HUES48 (cell line): ENCODE data around the gene CELSR2.

Experiments used
- H3K27ac ChIP-seq: one replicate; pipeline ENCODE4 v1.7.0; 2013; ENCODE audit warnings: low read depth, low read length, inconsistent platforms
- H3K27me3 ChIP-seq: 2 replicates; pipeline ENCODE4 v1.6.1; 2013; ENCODE audit warnings: mild to moderate bottlenecking, low read length; ENCODE audit not compliant: control insufficient read depth, insufficient read depth
- H3K36me3 ChIP-seq: 2 replicates; pipeline ENCODE4 v1.6.1; 2013; ENCODE audit warnings: low read length; ENCODE audit not compliant: control insufficient read depth, insufficient read depth
- H3K4me1 ChIP-seq: 2 replicates; pipeline ENCODE4 v1.6.1; 2013; ENCODE audit warnings: mild to moderate bottlenecking, low read length; ENCODE audit not compliant: control insufficient read depth, insufficient read depth
- H3K4me3 ChIP-seq: 2 replicates; pipeline ENCODE4 v1.5.1; 2013; ENCODE audit warnings: mild to moderate bottlenecking, low read depth, low read length
- H3K9ac ChIP-seq: 2 replicates; pipeline ENCODE4 v1.6.1; 2013; ENCODE audit warnings: mild to moderate bottlenecking, low read depth, low read length, moderate library complexity
- H3K9me3 ChIP-seq: 2 replicates; pipeline ENCODE4 v1.6.1; 2013; ENCODE audit warnings: low read length; ENCODE audit not compliant: control insufficient read depth, insufficient read depth

Gene CELSR2

DNA sequence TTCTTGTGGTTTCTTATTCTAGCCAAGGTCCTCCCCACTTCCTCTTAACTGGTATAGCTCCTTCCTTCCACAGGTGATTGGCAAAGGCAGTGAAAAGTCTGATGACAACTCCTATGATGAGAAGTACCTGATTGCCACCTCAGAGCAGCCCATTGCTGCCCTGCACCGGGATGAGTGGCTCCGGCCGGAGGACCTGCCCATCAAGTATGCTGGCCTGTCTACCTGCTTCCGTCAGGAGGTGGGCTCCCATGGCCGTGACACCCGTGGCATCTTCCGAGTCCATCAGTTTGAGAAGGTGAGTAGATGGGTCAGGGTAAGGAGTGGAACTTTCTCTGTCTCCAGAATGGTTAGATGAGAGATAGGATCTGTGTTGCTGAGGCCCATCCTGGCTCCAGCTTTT lies 14.2 kb upstream of the CELSR2 start:
- peaks cover 39% of the 10 kb centered on the region for H3K4me1 ChIP-seq
- no peak overlapping the region for H3K4me3 ChIP-seq
- no peak overlapping the region for H3K27ac ChIP-seq
- H3K9ac ChIP-seq = no peak overlapping the region
- peaks cover 80% of the 10 kb centered on the region for H3K36me3 ChIP-seq
- H3K9me3 ChIP-seq = no peaks in the 10 kb centered on the region
- H3K27me3 ChIP-seq = no peaks in the 10 kb centered on the region

DNA sequence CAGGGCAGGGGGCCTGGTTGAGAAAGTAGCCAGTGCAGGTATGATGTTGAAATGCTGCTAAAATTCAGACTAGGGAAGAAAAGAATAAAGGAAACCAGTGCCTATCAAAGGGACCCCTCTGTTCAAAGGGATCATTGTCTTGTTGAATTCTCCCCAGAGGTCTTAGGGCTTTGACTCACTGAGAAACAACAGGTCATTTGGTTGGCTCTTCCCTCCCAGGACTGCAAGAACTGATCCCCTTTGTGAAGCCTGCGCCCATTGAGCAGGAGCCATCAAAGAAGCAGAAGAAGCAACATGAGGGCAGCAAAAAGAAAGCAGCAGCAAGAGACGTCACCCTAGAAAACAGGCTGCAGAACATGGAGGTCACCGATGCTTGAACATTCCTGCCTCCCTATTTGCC lies 11.8 kb upstream of the CELSR2 start:
- H3K36me3 ChIP-seq = peaks cover 58% of the 10 kb centered on the region
- peaks cover 36% of the 10 kb centered on the region for H3K4me1 ChIP-seq
- no peak overlapping the region for H3K9ac ChIP-seq
- no peaks in the 10 kb centered on the region for H3K9me3 ChIP-seq
- no peaks in the 10 kb centered on the region for H3K27me3 ChIP-seq
- H3K4me3 ChIP-seq = no peak overlapping the region
- peak overlapping the region; percentile 61 for H3K27ac ChIP-seq

DNA sequence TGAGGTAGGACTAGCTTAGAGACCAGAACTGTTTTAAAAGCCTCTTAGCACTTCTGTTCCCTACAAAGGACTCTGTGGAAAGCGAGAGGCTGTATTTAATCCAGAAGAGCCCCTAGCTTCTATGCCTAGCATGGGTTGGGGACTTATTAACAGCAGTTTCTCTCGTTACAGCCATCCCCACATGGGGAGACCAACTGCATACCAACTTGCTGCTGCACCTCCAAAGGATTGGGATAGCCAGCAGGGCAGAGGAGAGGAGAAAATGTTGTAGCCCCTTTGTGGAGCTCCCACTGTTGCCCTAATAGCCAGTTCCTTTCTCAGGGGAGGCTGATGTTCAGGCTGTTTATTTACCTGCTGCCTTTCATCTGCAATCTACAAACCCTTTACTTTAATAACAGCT lies 11.0 kb upstream of the CELSR2 start:
- Histone ChIP-seq H3K9me3 (no peaks in the 10 kb centered on the region), H3K9ac (no peak overlapping the region), H3K27me3 (no peaks in the 10 kb centered on the region), H3K36me3 (peaks cover 49% of the 10 kb centered on the region), H3K4me3 (no peak overlapping the region), H3K4me1 (peaks cover 36% of the 10 kb centered on the region), H3K27ac (peak overlapping the region; percentile 54)

DNA sequence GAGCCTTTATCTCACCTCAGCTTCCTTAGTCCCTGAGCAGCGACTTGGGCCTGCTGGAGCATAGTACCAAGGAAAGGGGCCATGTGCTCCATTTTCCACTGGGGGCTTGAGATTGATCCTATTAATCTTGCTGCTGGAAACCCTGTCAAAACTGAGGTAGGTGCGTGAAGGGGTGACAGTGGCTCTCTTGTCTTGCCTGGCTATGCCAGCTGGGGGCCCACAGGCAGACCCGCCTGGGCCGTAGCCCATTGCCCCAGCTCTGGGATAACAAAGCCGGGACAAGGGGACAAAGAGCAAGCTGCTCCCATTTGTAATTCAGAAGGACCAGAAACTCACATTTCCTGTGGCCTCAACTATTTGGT lies 10.3 kb upstream of the CELSR2 start:
- Histone ChIP-seq H3K27me3 (no peaks in the 10 kb centered on the region), H3K9ac (no peak overlapping the region), H3K9me3 (no peaks in the 10 kb centered on the region), H3K27ac (peak overlapping the region; percentile 59), H3K4me3 (no peak overlapping the region), H3K4me1 (peaks cover 36% of the 10 kb centered on the region), H3K36me3 (peaks cover 48% of the 10 kb centered on the region)

DNA sequence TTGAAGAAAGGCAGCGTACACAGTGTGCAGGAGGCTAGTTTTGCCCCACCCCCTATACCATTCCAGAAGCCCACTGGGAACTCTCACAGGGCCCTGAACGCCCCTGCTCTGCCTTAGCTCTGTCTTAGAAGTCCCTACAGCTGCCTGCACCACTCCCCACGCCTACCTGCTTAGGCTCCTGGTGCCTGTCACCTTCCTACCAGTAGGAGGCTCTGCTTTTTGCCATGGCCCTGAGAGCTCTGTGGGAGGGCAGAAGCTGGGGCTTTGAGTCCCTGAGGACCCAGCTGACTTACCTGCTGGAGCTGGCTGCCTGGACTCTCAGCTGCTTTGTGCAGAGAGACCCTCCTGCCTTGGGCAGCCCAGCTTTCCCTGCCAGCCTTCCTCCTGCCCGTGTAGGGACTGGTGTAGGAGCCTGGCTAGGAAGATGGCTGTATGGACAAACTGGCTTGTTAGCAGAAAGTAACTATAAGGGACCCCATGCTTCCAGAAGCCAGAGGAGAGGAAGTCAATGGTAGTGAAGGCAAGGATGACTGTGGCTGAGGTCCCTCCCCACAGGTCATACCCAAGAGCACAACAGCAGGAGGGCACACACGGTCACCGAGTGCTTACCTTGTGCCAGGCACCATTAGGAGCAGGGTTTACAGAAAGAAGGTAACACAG lies 9.8 kb upstream of the CELSR2 start:
- peaks cover 42% of the 10 kb centered on the region for H3K36me3 ChIP-seq
- no peaks in the 10 kb centered on the region for H3K27me3 ChIP-seq
- H3K4me1 ChIP-seq = peaks cover 36% of the 10 kb centered on the region
- peak overlapping the region; percentile 14 for H3K27ac ChIP-seq
- no peaks in the 10 kb centered on the region for H3K9me3 ChIP-seq
- H3K9ac ChIP-seq = no peak overlapping the region; the same call in 1 of the 2 replicates
- no peak overlapping the region for H3K4me3 ChIP-seq

DNA sequence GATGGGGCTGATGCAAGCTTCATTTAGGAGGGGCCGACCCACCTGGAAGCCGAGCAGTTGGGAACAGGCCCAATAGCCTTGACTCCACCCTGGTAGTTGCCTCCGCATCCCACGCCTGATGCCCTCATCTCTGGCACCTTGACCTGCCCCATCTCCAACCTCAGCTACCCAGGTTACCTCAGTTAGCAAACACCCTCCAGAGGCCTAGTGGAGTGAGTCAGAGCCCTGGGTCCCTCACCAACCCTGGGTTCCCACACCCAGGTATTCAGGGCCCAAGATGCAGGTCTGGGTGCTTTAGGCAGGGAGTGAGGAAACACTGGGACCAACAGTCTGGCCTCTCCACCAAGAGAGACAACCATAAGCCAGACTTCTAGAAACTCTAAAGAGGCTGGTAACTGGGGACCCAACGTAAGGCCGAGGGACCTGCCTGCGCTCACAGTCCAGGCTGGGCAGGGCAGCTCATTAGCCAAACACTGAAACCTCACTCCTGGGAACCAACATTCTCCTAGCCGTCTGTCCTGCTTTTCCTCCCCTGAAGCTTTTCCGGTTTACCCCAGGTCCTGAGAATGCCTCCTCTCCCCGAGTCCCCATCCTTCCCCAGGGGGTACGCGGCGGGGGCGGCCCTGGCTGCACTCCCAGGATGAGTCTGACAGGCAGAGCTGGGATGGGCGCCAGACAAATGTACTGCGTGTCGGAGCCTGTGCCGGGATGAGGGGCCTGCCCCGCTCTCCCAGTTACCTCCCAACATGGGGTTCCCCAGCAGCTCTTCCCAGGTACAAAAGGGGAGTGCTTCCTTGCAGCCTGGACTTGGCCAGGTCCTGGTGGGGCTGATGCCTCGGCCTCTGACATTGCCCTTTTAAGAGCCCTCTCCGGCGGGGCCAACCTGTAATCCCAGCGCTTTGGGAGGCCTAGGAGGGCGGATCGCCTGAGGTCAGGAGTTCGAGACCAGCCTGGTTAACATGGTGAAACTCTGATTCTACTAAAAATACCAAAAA lies 8.9 kb upstream of the CELSR2 start:
- Histone ChIP-seq H3K4me1 (peaks cover 36% of the 10 kb centered on the region), H3K9me3 (no peaks in the 10 kb centered on the region), H3K27ac (no peak overlapping the region), H3K36me3 (peaks cover 35% of the 10 kb centered on the region), H3K4me3 (no peak overlapping the region), H3K9ac (no peak overlapping the region), H3K27me3 (no peaks in the 10 kb centered on the region)

DNA sequence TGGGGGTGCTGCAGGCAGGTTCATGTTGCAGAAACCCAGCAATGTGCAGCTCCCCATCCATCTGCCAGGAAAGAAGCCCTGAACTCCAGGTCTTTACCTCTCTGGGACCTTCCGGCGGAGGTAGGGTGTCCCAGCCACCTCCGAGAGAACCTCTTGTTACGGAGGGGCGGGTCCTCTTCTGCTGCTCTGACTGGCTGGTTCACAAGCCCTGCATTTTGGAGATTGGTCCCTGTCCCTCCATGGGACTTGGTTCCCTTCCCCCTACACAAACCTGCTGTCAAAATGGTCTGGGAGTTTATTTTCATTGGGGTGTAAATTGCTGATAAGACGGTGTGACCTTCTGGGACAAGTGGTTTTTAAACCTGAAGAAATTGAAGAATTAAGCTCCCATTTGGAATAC lies 8.0 kb upstream of the CELSR2 start:
- no peak overlapping the region for H3K9ac ChIP-seq
- H3K36me3 ChIP-seq = peaks cover 26% of the 10 kb centered on the region
- no peak overlapping the region for H3K4me3 ChIP-seq
- H3K9me3 ChIP-seq = no peaks in the 10 kb centered on the region
- H3K27me3 ChIP-seq = no peaks in the 10 kb centered on the region
- H3K4me1 ChIP-seq = peaks cover 36% of the 10 kb centered on the region
- H3K27ac ChIP-seq = no peak overlapping the region

DNA sequence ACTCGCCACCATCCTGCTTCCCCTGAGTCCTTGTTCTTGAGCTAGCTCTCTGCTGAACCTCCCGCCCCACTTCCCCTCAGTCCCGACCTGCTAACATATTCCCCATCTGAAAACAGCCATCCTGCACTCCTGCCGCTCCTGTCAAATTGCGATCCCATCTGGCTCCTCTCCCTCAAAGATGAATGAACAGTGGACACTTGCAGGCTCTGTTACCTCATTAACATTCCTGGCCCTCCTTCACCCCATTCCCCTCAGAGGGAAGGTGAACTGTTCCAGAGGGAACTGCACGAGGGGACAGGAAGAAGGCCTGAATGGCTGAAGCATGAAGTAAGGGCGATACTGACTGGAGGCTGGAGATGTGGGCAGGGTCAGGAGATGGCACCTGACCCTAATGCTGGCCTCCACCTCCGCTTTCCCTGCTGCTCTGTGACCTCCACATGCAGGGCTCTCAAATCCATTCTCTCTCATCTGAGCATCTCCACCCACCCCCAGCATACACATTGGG lies 7.4 kb upstream of the CELSR2 start:
- Histone ChIP-seq H3K9ac (no peak overlapping the region), H3K4me3 (no peak overlapping the region), H3K9me3 (no peaks in the 10 kb centered on the region), H3K27ac (no peak overlapping the region), H3K27me3 (no peaks in the 10 kb centered on the region; the same call in 1 of the 2 replicates), H3K36me3 (peaks cover 20% of the 10 kb centered on the region), H3K4me1 (peaks cover 36% of the 10 kb centered on the region)

DNA sequence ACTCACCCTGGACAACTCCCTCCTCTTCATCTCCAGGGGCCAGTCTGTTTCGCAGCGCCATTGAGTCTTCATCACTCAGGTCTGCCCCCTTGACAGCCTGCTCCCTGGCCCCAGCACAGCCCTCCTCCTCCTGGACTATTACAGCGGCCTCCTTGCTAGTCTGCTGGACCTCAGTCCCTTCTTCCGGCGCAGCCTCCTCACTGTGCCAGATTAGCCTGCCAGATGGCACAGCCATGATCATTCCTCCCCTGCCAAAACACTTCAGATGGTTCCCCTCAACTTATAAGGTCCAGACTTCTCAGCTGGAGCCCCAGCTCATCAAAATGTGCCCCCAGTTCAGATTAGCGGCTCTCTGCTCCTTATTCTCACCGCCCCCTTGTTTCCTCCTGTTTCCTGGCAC lies 7.0 kb upstream of the CELSR2 start:
- Histone ChIP-seq H3K36me3 (peaks cover 15% of the 10 kb centered on the region), H3K27ac (no peak overlapping the region), H3K9me3 (no peaks in the 10 kb centered on the region), H3K4me3 (no peak overlapping the region), H3K27me3 (peaks cover 3% of the 10 kb centered on the region), H3K4me1 (peaks cover 32% of the 10 kb centered on the region), H3K9ac (no peak overlapping the region)

DNA sequence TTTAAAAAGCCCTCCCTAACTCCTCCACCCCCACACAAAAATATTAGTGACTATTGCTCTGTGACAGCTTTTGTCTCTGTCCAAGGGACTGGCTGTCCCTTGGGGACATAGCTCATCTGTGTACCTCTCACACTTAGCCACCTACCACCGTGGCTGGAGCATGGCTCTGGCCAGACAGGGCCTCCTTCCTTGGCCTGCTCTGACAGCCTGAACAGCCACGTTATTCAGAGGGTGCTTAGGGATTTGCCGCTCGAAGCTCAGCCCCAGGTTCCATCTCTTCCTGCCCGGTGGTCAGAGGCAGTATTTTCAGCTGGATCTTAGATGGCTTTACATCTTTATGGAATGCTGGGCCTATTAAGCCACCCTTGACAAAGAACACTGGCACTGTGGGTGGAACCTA lies 6.1 kb upstream of the CELSR2 start:
- Histone ChIP-seq H3K27ac (no peak overlapping the region), H3K36me3 (peaks cover 7% of the 10 kb centered on the region), H3K9me3 (no peaks in the 10 kb centered on the region), H3K4me3 (no peak overlapping the region), H3K27me3 (peaks cover 11% of the 10 kb centered on the region), H3K4me1 (peaks cover 31% of the 10 kb centered on the region), H3K9ac (no peak overlapping the region)
